Testis (tissue), 3 donors: ENCODE measurements around the gene WDR46. TPM values are rescaled to one million over a fixed set of nuclear protein-coding genes. Genes with fewer than 3 reads are reported as not detected.

ENCODE experiments used
- DNase-seq: peaks from one replicate; pipeline ENCODE4 v3.0.0-alpha.2; 2019
- H3K27ac ChIP-seq, 2 donors: fragments of 200-600 bp; sonication (generic); one replicate each; pipeline ENCODE4 v1.5.1; 2019
- H3K27me3 ChIP-seq: fragments of 200-600 bp; sonication (generic); one replicate; pipeline ENCODE4 v1.5.1; 2019
- H3K36me3 ChIP-seq: fragments of 200-600 bp; sonication (generic); one replicate; pipeline ENCODE4 v1.5.1; 2017; ENCODE audit warnings: low read depth; ENCODE audit errors: missing control alignments
- H3K4me1 ChIP-seq: fragments of 200-600 bp; sonication (generic); one replicate; pipeline ENCODE4 v1.5.1; 2019
- H3K4me3 ChIP-seq, 2 donors: fragments of 200-600 bp; sonication (generic); one replicate each; pipeline ENCODE4 v1.5.1; 2017 to 2019
- H3K9me3 ChIP-seq: fragments of 200-600 bp; sonication (generic); one replicate; pipeline ENCODE4 v1.5.1; 2017
- CTCF ChIP-seq, 3 experiments: fragments of 450-650 bp in 2 of 3; fragments of 200-600 bp in 1 of 3; sonication (generic) in 1 of 3; IDR thresholded peaks; one replicate each; pipeline ENCODE4 v1.5.1; 2016 to 2019; ENCODE audit warnings: antibody characterized with exemption in 3 of 3, mild to moderate bottlenecking in 2 of 3, moderate library complexity in 1 of 3
- POLR2A ChIP-seq: fragments of 450-650 bp; IDR thresholded peaks from one replicate; pipeline ENCODE4 v1.6.1; 2017; ENCODE audit warnings: antibody characterized with exemption, mild to moderate bottlenecking, moderate library complexity
- WGBS, 2 donors: methylation state at CpG; one replicate each; pipeline ENCODE4 v1.1.5; 2018; 5-methylcytosine and 5-hydroxymethylcytosine counted together
- intact Hi-C: fragments of 100-400 bp; cut with DNase I; formaldehyde crosslinking; loops from one replicate; pipeline ENCODE4 v1.15.1; 2023; ENCODE audit warnings: low total_unique reads
- polyA plus RNA-seq: library from polyadenylated mRNA; stranded (reverse); fragments of 350-450 nt; fragmentation: Illumina TruSeq; extraction: RNeasy Lipid Tissue Mini Kit (QIAGEN cat#74804); gene quantifications from one replicate; pipeline ENCODE4 v1.2.3, GENCODE V29; 2014; ENCODE audit warnings: low read depth, low replicate concordance; ENCODE audit not compliant: insufficient read depth
- total RNA-seq, 2 donors: library from RNA; depleted of rRNA; stranded (reverse); fragments of >200 nt; gene quantifications; one replicate each; pipeline ENCODE4 v1.2.3, GENCODE V29; 2016

WDR46 gene
- total and polyA plus RNA-seq, 3 donors from 2014 or later: 61.6 to 71.2 (median 63.2) TPM

GRCh38 chr6:33314515-33314942, 25.5 kb upstream of the WDR46 start:
- 0 to 2% methylated on average over 9 to 10 of the region's 10 CpGs for WGBS, 2 donors
- Histone ChIP-seq H3K9me3 (no peaks in the 10 kb centered on the region), H3K27ac (peak overlapping the region; percentile 94 to 97), H3K27me3 (no peaks in the 10 kb centered on the region), H3K4me3 (peak overlapping the region; percentile 78 to 87), H3K4me1 (peaks cover 38% of the 10 kb centered on the region), H3K36me3 (no peaks in the 10 kb centered on the region)
- intact Hi-C loops: loop anchor here (10.0 kb wide), 2 partner anchors 100 to 110 kb away; partner anchors contain the start of genes CUTA, HSD17B8, PHF1 and RING1
- TF ChIP-seq CTCF (IDR thresholded peaks at IDR 0.05): no peak
- TF ChIP-seq POLR2A: no peak
- peak; percentile 86 for DNase-seq

DNA sequence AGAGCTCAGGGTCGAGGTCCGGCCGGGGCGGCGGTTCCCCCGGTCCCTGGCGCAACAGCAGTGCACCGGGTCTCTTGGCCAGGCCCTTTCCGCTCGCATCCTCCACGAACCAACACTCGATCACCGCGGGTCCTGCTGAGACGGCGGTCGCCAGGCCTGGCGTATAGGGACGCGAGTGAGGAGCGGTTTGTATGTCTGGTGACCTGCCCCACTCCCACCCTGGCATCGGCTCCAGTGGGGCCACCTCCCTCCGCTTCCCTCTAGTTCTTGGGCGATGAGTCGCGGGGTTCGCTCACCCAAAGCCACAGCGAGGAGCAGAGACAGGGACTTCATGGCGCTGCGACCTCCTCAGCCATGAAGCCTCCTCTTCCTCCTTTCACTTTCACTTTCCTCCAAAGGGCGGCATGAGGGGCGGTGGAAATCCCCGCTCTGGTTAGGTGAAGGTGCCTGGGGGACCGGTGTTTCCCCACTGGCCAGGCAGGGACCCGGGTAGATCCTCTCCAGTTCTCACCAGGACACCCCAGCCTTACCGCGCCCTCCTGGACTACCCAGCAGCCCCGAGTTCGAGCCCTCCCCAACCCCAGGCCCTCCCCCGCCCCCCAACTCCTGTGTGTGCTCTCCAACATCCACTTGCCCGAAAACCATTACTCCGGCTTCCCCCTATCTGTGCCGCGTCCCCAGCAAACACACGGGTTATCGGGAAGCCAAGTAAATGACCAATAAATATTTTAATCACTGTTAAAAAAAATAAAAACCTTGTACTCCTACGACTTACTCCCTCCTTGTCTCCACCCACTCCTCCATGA, 24.9 kb upstream of the WDR46 start, which contains the start of gene TAPBP:
TSS of gene TAPBP (minus strand) at position 370 of the 806 bp plus-strand sequence. CDS start at position 333, 37 bp downstream.
- Histone ChIP-seq H3K4me3 (peak within 1 kb of the TSS; percentile 78 to 87), H3K27me3 (no peaks in the 10 kb centered on the region), H3K9me3 (no peaks in the 10 kb centered on the region), H3K36me3 (no peaks in the 10 kb centered on the region), H3K27ac (peak within 1 kb of the TSS; percentile 94 to 97), H3K4me1 (peaks cover 33% of the 10 kb centered on the region)
- 0% methylated on average over 24 to 36 of the region's 47 CpGs for WGBS, 2 donors
- peak; percentile 53 for DNase-seq
- TF ChIP-seq CTCF (IDR thresholded peaks at IDR 0.05) (no peak), POLR2A (no peak)
- intact Hi-C loops: loop anchor here (10.0 kb wide), 2 partner anchors 101 to 109 kb away; partner anchors contain the start of genes CUTA, HSD17B8, PHF1 and RING1

DNA sequence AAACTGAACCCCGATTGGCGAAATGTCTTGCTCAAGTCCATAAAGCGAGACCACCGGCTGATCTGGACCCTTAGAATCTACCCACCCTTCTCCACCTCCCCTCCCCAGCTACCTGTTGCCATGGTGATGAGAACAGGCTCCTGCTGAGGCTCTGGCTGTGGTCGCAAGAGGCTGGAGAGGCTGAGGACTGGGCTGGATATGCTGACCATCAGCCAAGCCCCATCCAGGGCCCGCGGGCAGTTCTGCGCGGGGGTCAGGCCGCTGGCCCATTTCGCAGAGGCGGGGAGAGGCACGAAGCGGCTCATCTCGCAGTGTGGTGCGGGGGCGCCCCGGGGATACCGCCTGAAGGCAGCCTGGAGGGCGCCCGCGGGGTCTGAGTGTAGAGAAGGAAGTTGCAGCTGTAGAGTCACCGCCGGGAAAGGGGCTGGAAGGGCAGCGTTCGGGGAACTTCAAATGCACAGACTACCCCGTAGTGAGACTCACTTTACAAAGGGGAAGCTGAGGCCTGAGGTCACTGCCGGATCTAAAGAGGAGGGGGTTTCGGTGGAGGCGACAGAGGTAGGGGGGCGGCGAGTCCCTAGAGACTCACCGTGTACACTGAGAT, 24.2 kb upstream of the WDR46 start:
- no peak for TF ChIP-seq CTCF (IDR thresholded peaks at IDR 0.05)
- no peak for TF ChIP-seq POLR2A
- H3K4me3 ChIP-seq: peak overlapping the region; percentile 78 to 87
- peak; percentile 29 for DNase-seq
- H3K9me3 ChIP-seq: no peaks in the 10 kb centered on the region
- H3K36me3 ChIP-seq: no peaks in the 10 kb centered on the region
- peak overlapping the region; percentile 94 to 97 for H3K27ac ChIP-seq
- WGBS, 2 donors: 1 to 2% methylated on average over 15 to 33 of the region's 33 CpGs
- H3K27me3 ChIP-seq: no peaks in the 10 kb centered on the region
- H3K4me1 ChIP-seq: peaks cover 28% of the 10 kb centered on the region
- intact Hi-C loops: loop anchor here (10.0 kb wide), 2 partner anchors 102 to 108 kb away; partner anchors contain the start of genes CUTA, HSD17B8, PHF1 and RING1

DNA sequence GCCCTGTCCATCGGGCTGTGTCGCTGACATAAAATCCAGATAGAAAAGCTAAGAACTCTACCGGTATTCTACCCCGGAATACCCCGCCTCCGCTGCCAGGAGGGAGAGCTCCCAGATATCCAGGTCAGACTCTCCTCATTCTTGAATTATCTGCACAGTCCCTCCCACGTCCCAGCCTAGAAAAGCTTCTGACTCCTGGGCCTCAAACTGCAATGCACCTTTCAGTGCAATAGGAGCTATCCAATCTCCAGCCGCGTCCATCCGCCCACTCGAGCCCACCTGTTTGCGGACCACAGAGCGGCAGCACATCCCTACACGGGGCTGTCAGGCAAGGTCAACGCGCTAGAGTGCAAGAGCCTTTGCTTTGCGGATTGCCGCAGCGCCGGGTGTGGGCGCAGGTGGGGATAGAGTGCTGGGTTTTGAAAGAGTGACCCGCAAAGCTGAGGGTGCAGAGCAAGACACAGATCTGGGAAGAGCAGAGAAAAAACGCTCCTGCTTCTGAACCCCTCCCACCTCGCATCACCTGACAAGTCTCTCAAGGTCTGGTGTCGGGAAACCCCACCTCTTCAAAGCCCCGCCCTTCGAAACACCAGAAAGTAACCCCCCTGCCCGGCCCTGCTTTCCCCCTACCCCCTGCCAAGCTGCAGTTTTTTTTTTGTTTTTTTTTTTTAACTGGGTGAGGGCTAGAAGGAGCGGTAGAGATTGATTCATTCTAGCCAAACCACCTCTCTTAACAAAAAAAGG, 23.5 kb upstream of the WDR46 start:
- WGBS, 2 donors: 1 to 5% methylated on average over 27 to 29 of the region's 29 CpGs
- Histone ChIP-seq H3K27ac (peak overlapping the region; percentile 94 to 97), H3K4me3 (peak overlapping the region; percentile 78 to 87), H3K36me3 (no peaks in the 10 kb centered on the region), H3K27me3 (no peaks in the 10 kb centered on the region), H3K9me3 (no peaks in the 10 kb centered on the region), H3K4me1 (peaks cover 27% of the 10 kb centered on the region)
- peak; percentile 95 for DNase-seq
- intact Hi-C loops: loop anchor here (10.0 kb wide), 2 partner anchors 102 to 108 kb away; partner anchors contain the start of genes CUTA, HSD17B8, PHF1 and RING1
- no peak for TF ChIP-seq CTCF (IDR thresholded peaks at IDR 0.05)
- no peak for TF ChIP-seq POLR2A
